Measurements from ENCODE around the gene DDX25.

GRCh38 chr11:125869521-125869920, 34.8 kb upstream of the DDX25 start:
- TF ChIP-seq CTCF (IDR thresholded peaks at IDR 0.05 in 8 of 11, conservative IDR thresholded peaks at IDR 0.05 in 3 of 11): no peak
- TF ChIP-seq POLR2A (IDR thresholded peaks at IDR 0.05): no peak
- TF ChIP-seq POLR2AphosphoS5 (IDR thresholded peaks at IDR 0.05): no peak
